Left lung (tissue), 10 donors: ENCODE results near the gene SPATS1. TPM values are rescaled to one million over a fixed set of nuclear protein-coding genes. Genes with fewer than 3 reads are reported as not detected.

Experiments
- ATAC-seq: fragments of 200-7000 bp; cut with Tn5 transposase; one replicate; pipeline ENCODE4 v1.9.1; 2020; ENCODE audit warnings: moderate library complexity
- DNase-seq, 4 donors: peaks; one replicate each; pipeline ENCODE4 v3.0.0-alpha.2; 2013 to 2020
- H3K27ac ChIP-seq, 2 donors: fragments of 200-600 bp; sonication (generic) in 1 of 2; one replicate each; pipeline versions ENCODE4 v1.5.0 to v1.8.0; 2020 to 2021
- H3K27me3 ChIP-seq, 2 donors: fragments of 200-600 bp; sonication (generic) in 1 of 2; one replicate each; pipeline versions ENCODE4 v1.5.0 to v1.8.0; 2020 to 2021
- H3K36me3 ChIP-seq, 2 donors: fragments of 200-600 bp; sonication (generic) in 1 of 2; one replicate each; pipeline versions ENCODE4 v1.5.0 to v1.8.0; 2020 to 2021
- H3K4me1 ChIP-seq, 2 donors: fragments of 200-600 bp; one replicate each; pipeline ENCODE4 v1.8.0; 2021
- H3K4me3 ChIP-seq, 2 donors: fragments of 200-600 bp; sonication (generic) in 1 of 2; one replicate each; pipeline versions ENCODE4 v1.5.0 to v1.8.0; 2020 to 2021; ENCODE audit warnings: mild to moderate bottlenecking in 1 of 2
- H3K9me3 ChIP-seq, 2 donors: fragments of 200-600 bp; sonication (generic) in 1 of 2; one replicate each; pipeline versions ENCODE4 v1.5.0 to v1.8.0; 2020 to 2021
- intact Hi-C, 2 donors: fragments of 100-400 bp; cut with DNase I; formaldehyde crosslinking; loops; one replicate each; pipeline versions ENCODE4 v1.11.2 to v1.14.2; 2022
- polyA plus RNA-seq, 6 donors: library from polyadenylated mRNA; unstranded; fragments of 120-200 nt; gene quantifications; one replicate each; pipeline ENCODE4 v1.2.1, GENCODE V29; 2013; ENCODE audit not compliant: insufficient read length in 6 of 6
- total RNA-seq, 2 donors: library from RNA; stranded (reverse); fragmentation: NEBNext Ultra II Directional; extraction: Animal tissue kit (Norgen Biotek cat#: 25700); gene quantifications; one replicate each; pipeline ENCODE4 v1.2.1, GENCODE V29; 2021
- TF ChIP-seq, protein P1 (sequence below), 2 donors: fragments of 200-600 bp; sonication (generic) in 1 of 2; IDR thresholded peaks; one replicate each; pipeline versions ENCODE4 v1.5.0 to v1.8.0; 2021; ENCODE audit warnings: antibody characterized with exemption in 2 of 2
- donor health status: DM: no; HTN: yes; CAD: no.
- donor health status: DM: no; HTN: no; CAD: no.

SPATS1 gene
- total and polyA plus RNA-seq, 8 donors, result 0.31 to 1.2 (median 0.41) TPM; not detected in 2

DNA sequence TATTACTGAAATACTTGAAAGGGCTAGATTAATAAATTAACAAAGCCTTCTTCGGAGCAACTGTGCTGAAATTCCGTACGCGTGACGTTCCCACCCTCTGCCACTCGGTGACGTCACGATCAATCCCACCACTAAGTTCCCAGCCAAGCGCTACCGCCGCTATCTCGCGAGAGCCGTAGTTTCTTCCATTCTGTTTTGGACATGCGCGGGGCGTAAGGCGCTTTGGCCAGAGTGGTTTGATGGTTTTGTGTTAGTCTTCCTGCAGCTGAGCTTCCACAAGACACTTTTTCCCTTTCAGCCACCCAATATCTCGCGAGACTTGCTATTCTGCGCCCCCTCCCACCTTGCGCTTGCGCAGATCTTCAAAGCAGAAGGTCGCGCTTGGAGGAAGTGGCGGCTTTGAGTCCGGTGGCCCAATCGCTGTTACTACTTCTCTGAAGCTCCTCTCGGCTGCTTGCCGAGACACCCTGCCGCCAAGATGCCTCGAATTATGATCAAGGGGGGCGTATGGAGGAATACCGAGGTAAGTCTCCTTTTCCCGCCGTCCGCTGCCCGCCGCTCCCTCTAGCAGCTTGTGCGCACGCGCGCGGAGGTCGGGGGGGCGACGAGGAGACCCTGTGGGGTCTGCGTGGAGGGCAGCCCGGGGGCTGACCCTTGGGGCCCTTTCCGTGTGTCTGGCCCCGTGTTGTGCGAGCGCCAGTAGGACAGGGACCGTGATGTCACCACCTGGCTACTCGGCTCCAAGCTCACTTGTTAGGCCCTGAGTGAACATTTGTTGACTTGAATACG, 45.1 kb downstream of the SPATS1 start, which contains the start of gene CDC5L:
CDC5L (plus strand) TSS at position 361 of the 789 bp plus-strand sequence; CDS start at position 479, 118 bp downstream.
- peak; percentile 91 to 99 (median 97) for DNase-seq
- peaks cover 0 to 17% of the 10 kb centered on the region in 2 donors for H3K36me3 ChIP-seq
- H3K27ac ChIP-seq, result peak within 1 kb of the TSS; percentile 95 to 97
- H3K9me3 ChIP-seq, result no peaks in the 10 kb centered on the region
- H3K4me1 ChIP-seq, result peaks cover 16 to 31% of the 10 kb centered on the region in 2 donors
- no peaks in the 10 kb centered on the region for H3K27me3 ChIP-seq
- intact Hi-C loops, result no loop called here
- peak within 1 kb of the TSS; percentile 83 to 90 for H3K4me3 ChIP-seq
- TF ChIP-seq, protein P1, sequence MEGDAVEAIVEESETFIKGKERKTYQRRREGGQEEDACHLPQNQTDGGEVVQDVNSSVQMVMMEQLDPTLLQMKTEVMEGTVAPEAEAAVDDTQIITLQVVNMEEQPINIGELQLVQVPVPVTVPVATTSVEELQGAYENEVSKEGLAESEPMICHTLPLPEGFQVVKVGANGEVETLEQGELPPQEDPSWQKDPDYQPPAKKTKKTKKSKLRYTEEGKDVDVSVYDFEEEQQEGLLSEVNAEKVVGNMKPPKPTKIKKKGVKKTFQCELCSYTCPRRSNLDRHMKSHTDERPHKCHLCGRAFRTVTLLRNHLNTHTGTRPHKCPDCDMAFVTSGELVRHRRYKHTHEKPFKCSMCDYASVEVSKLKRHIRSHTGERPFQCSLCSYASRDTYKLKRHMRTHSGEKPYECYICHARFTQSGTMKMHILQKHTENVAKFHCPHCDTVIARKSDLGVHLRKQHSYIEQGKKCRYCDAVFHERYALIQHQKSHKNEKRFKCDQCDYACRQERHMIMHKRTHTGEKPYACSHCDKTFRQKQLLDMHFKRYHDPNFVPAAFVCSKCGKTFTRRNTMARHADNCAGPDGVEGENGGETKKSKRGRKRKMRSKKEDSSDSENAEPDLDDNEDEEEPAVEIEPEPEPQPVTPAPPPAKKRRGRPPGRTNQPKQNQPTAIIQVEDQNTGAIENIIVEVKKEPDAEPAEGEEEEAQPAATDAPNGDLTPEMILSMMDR (IDR thresholded peaks at IDR 0.05), result no peak
- ATAC-seq, result peak; percentile 83

DNA sequence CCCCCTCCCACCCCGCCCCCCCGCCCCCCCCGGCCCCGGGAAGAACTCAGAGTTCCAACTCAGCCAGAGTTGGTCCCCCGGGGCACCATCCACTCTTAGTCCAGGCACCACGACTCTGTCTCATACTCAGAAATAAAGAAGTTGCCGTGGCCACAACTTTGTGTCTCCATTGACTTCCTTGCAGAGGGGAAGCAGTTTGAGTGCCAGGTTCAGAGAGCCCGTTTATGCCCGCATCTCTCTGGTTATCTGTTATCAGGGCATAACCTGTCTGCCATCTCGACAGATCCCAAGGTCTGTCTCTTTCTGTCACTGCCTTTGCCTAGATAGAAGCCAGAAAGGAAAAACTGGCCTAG, 45.7 kb downstream of the SPATS1 start:
- Histone ChIP-seq H3K36me3 (peaks cover 0 to 23% of the 10 kb centered on the region in 2 donors), H3K9me3 (no peaks in the 10 kb centered on the region), H3K4me1 (peaks cover 16 to 31% of the 10 kb centered on the region in 2 donors), H3K27me3 (no peaks in the 10 kb centered on the region), H3K4me3 (peak overlapping the region; percentile 83 to 90), H3K27ac (peak overlapping the region; percentile 95 to 97)
- DNase-seq (no peak), ATAC-seq (no peak)
- TF ChIP-seq, protein P1 (IDR thresholded peaks at IDR 0.05), result no peak
- intact Hi-C loops, result no loop called here

DNA sequence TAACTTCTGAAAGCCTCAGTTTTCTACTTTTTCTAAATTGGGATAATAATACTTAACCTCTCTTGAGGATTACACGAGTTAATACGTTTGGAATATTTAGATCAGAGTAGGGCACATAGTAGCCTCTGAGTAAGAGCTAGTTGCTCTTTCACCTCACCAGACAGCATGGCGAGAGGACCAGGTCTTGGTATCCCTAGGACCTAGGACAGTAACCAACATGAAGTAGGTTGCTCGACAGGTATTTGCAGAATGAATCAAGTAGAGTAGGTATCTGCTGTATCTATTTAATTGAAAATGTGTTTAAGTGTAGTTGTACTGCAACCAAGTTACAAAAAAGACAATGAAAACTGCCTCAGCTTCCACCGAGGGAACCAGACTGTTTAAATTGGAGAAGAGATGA, 46.4 kb downstream of the SPATS1 start:
- intact Hi-C loops, result no loop called here
- Histone ChIP-seq H3K4me1 (peaks cover 16 to 31% of the 10 kb centered on the region in 2 donors), H3K27me3 (no peaks in the 10 kb centered on the region), H3K9me3 (no peaks in the 10 kb centered on the region), H3K27ac (no peak overlapping the region), H3K4me3 (peak overlapping the region in 1 of 2 donors; percentile 90), H3K36me3 (peaks cover 0 to 31% of the 10 kb centered on the region in 2 donors)
- DNase-seq (no peak), ATAC-seq (no peak)
- TF ChIP-seq, protein P1 (IDR thresholded peaks at IDR 0.05), result no peak

DNA sequence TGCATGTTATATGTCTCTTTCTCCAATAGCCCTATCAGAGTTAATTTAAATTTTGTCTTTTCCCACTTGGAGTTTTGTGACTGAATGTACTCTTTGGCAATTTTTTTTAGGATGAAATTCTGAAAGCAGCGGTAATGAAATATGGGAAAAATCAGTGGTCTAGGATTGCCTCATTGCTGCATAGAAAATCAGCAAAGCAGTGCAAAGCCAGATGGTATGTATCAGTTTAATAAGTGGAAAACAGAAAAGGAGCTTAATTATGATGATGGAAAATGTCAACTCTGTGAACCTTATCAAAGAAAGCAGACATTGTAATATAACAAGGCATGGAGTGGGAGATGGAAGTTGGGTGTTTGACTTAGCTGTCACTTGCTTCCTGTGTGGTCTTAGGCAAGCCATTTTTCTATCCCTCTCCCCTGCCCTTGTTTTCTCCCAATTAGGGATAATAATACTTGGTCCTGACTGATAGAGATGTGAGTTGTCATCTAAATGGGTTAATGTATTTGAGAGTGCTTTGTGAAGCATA, 47.8 kb downstream of the SPATS1 start:
- no peak overlapping the region for H3K27ac ChIP-seq
- H3K9me3 ChIP-seq, result no peaks in the 10 kb centered on the region
- no peak for ATAC-seq
- H3K4me3 ChIP-seq, result no peak overlapping the region
- H3K36me3 ChIP-seq, result peaks cover 0 to 44% of the 10 kb centered on the region in 2 donors
- peaks cover 16 to 31% of the 10 kb centered on the region in 2 donors for H3K4me1 ChIP-seq
- intact Hi-C loops, result no loop called here
- DNase-seq, result peak in 1 of 4 donors; percentile 6
- TF ChIP-seq, protein P1 (IDR thresholded peaks at IDR 0.05), result no peak
- H3K27me3 ChIP-seq, result no peaks in the 10 kb centered on the region

Other genes starting within 250 kb of the SPATS1 start
- gene MRPL14, start 215.2 kb upstream of the SPATS1 start, total RNA-seq, result 100 to 1,000 TPM in 1 of 2 donors, 10 to 100 TPM in 1; 85.5 to 100 TPM
- 10 to 100 TPM; 29.8 to 41.4 (median 36.2) TPM for gene MRPL14, start 215.2 kb upstream of the SPATS1 start, polyA plus RNA-seq
- 100 to 1,000 TPM in 1 of 2 donors, 10 to 100 TPM in 1; 79.9 to 186 TPM for gene TMEM63B, start 215.1 kb upstream of the SPATS1 start, total RNA-seq
- 10 to 100 TPM; 29.8 to 36.4 (median 31.7) TPM for gene TMEM63B, start 215.1 kb upstream of the SPATS1 start, polyA plus RNA-seq
- gene CAPN11, start 183.8 kb upstream of the SPATS1 start, total RNA-seq, result under 1 TPM; 0.23 to 0.29 TPM
- gene CAPN11, start 183.8 kb upstream of the SPATS1 start, polyA plus RNA-seq, result under 1 TPM in 5 of 6 donors, not detected in 1; 0.10 to 0.28 (median 0.16) TPM
- gene MYMX, start 125.7 kb upstream of the SPATS1 start, total RNA-seq, result under 1 TPM in 1 of 2 donors, not detected in 1; 0.34 TPM
- under 1 TPM in 5 of 6 donors, not detected in 1; 0.21 to 0.79 (median 0.32) TPM for gene MYMX, start 125.7 kb upstream of the SPATS1 start, polyA plus RNA-seq
- 10 to 100 TPM; 46.8 to 48.2 TPM for gene SLC29A1, start 119.1 kb upstream of the SPATS1 start, total RNA-seq
- gene SLC29A1, start 119.1 kb upstream of the SPATS1 start, polyA plus RNA-seq, result 10 to 100 TPM; 22.4 to 31.9 (median 26.6) TPM
- gene HSP90AB1, start 95.5 kb upstream of the SPATS1 start, total RNA-seq, result 100 to 1,000 TPM; 726 to 810 TPM
- 1,000 to 10,000 TPM; 1,163 to 1,444 (median 1,283) TPM for gene HSP90AB1, start 95.5 kb upstream of the SPATS1 start, polyA plus RNA-seq
- 10 to 100 TPM; 43.7 to 50.0 TPM for gene SLC35B2, start 85.1 kb upstream of the SPATS1 start, total RNA-seq
- 10 to 100 TPM; 38.7 to 50.3 (median 43.0) TPM for gene SLC35B2, start 85.1 kb upstream of the SPATS1 start, polyA plus RNA-seq
- gene NFKBIE, start 77.1 kb upstream of the SPATS1 start, total RNA-seq, result 10 to 100 TPM; 12.1 to 19.3 TPM
- gene NFKBIE, start 77.1 kb upstream of the SPATS1 start, polyA plus RNA-seq, result 1 to 10 TPM; 7.5 to 9.2 (median 8.7) TPM
- gene TMEM151B, start 72.2 kb upstream of the SPATS1 start, total RNA-seq, result not detected
- 1 to 10 TPM in 1 of 6 donors, under 1 TPM in 5; 0.70 to 1.2 (median 0.87) TPM for gene TMEM151B, start 72.2 kb upstream of the SPATS1 start, polyA plus RNA-seq
- gene AARS2, start 29.3 kb upstream of the SPATS1 start, total RNA-seq, result 10 to 100 TPM; 10.8 to 13.5 TPM
- 10 to 100 TPM; 15.8 to 18.8 (median 16.7) TPM for gene AARS2, start 29.3 kb upstream of the SPATS1 start, polyA plus RNA-seq
- gene CDC5L, start 45.1 kb downstream of the SPATS1 start, total RNA-seq, result 10 to 100 TPM; 16.5 to 17.3 TPM
- gene CDC5L, start 45.1 kb downstream of the SPATS1 start, polyA plus RNA-seq, result 10 to 100 TPM; 34.6 to 38.0 (median 36.7) TPM